ENCODE measurements around the gene MICU1. TPM values are rescaled to one million over a fixed set of nuclear protein-coding genes. Genes with fewer than 3 reads are reported as not detected.

MICU1 gene
- total and polyA plus RNA-seq, 2 donors (not counting 3 experiments of a cell fraction or from before 2014, with no cell fraction given) = 27.5 to 48.0 TPM

DNA sequence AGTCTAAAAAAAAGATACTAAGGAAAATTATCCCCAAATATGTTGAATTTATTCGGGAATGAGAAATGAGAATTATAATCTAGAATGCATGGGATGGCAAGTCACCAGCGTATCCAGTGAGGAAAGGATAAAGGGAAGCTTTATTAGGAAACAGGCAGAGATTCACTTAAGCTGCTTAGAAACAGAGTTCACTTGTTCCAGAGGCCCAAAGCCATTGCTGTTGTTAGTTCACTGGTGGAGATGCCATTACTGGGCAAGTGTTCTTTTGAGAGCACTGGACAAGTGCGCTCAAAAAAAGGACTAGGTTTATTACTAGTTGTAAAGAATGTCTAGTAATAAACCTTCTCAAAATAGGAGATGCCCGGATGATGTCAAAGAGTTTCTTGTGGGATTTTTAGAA, 51.2 kb downstream of the MICU1 start:
- intact Hi-C loops (cut with micrococcal nuclease) = no loop called here
- H3K27me3 ChIP-seq (ENCODE audit: control insufficient read depth in 2 of 2, insufficient read depth in 2 of 2, low read length in 2 of 2) = no peaks in the 10 kb centered on the region
- ChIA-PET CTCF (no interaction called here), POLR2A (interaction anchor here (0.5 kb wide), 1 partner anchor 38 kb away, joined by 9 read pairs; no protein-coding TSS in a partner anchor)
- no peak overlapping the region for H3K4me2 ChIP-seq (ENCODE audit: insufficient read depth, low read length)
- no peak for TF ChIP-seq JUN (IDR thresholded peaks at IDR 0.05; ENCODE audit: borderline replicate concordance, insufficient read depth, insufficient read length, low read depth)
- no peak for TF ChIP-seq MYC (IDR thresholded peaks at IDR 0.05; ENCODE audit: low read depth, low read length)
- TF ChIP-seq, protein P1, sequence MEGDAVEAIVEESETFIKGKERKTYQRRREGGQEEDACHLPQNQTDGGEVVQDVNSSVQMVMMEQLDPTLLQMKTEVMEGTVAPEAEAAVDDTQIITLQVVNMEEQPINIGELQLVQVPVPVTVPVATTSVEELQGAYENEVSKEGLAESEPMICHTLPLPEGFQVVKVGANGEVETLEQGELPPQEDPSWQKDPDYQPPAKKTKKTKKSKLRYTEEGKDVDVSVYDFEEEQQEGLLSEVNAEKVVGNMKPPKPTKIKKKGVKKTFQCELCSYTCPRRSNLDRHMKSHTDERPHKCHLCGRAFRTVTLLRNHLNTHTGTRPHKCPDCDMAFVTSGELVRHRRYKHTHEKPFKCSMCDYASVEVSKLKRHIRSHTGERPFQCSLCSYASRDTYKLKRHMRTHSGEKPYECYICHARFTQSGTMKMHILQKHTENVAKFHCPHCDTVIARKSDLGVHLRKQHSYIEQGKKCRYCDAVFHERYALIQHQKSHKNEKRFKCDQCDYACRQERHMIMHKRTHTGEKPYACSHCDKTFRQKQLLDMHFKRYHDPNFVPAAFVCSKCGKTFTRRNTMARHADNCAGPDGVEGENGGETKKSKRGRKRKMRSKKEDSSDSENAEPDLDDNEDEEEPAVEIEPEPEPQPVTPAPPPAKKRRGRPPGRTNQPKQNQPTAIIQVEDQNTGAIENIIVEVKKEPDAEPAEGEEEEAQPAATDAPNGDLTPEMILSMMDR (IDR thresholded peaks at IDR 0.05; ENCODE audit: extremely low read depth in 1 of 2, insufficient read depth in 1 of 2, low read depth in 1 of 2, low read length in 2 of 2) = no peak
- TF ChIP-seq, protein P2, sequence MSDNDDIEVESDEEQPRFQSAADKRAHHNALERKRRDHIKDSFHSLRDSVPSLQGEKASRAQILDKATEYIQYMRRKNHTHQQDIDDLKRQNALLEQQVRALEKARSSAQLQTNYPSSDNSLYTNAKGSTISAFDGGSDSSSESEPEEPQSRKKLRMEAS (IDR thresholded peaks at IDR 0.05; ENCODE audit: insufficient read depth, insufficient read length) = no peak
- TF ChIP-seq POLR2AphosphoS5 (IDR thresholded peaks at IDR 0.05; ENCODE audit: insufficient read depth, low read depth, low read length) = no peak
- no peak for TF ChIP-seq POLR2A (IDR thresholded peaks at IDR 0.05; ENCODE audit: low read depth, low read length)
- TF ChIP-seq GATA2 (IDR thresholded peaks at IDR 0.05; ENCODE audit: insufficient read depth, insufficient read length, low read depth, low read length) = no peak
- no peak for TF ChIP-seq FOS (IDR thresholded peaks at IDR 0.05; ENCODE audit: borderline replicate concordance, insufficient read depth, low read length)
- no peak for TF ChIP-seq EZH2 (IDR thresholded peaks at IDR 0.05; ENCODE audit: borderline replicate concordance, low read depth, low read length, severe bottlenecking)
- no TSS peak for BruUV-seq (replicated peaks)
- H3K9me1 ChIP-seq (replicated peaks; ENCODE audit: control insufficient read depth, extremely low read depth, insufficient read depth, low read length) = no peaks in the 10 kb centered on the region
- DNase-seq (ENCODE audit: low read depth, low spot score) (no peak), FAIRE-seq (no peak)
- H3K9me3 ChIP-seq (replicated peaks; ENCODE audit: control insufficient read depth, insufficient read depth, low read length) = no peaks in the 10 kb centered on the region
- H3K79me2 ChIP-seq (ENCODE audit: control insufficient read depth, insufficient read depth, low read length) = no peaks in the 10 kb centered on the region
- dilution Hi-C loops (cut with MboI; ENCODE audit: extremely low pct_ligation_motif_present, low sequenced_read_pairs) = no loop called here
- no peak overlapping the region for H3K4me3 ChIP-seq (replicated peaks in 1 of 3; ENCODE audit: insufficient read depth in 1 of 3, low read depth in 1 of 3, low read length in 3 of 3)
- H3K9ac ChIP-seq (replicated peaks; ENCODE audit: extremely low read depth, insufficient read depth, low read length) = no peak overlapping the region
- H4K20me1 ChIP-seq (replicated peaks; ENCODE audit: control insufficient read depth, extremely low read depth, insufficient read depth, low read length) = no peaks in the 10 kb centered on the region
- no peaks in the 10 kb centered on the region for H3K4me1 ChIP-seq (ENCODE audit: control insufficient read depth, extremely low read depth, insufficient read depth, low read length)
- H2AFZ ChIP-seq (ENCODE audit: low read depth, low read length) = no peak overlapping the region
- H3K27ac ChIP-seq (ENCODE audit: insufficient read depth, low read depth, low read length) = no peak overlapping the region
- no peaks in the 10 kb centered on the region for H3K36me3 ChIP-seq (ENCODE audit: control insufficient read depth in 2 of 2, extremely low read depth in 1 of 2, insufficient read depth in 2 of 2, low read length in 2 of 2)

Measured in endothelial cell of umbilical vein (primary cell).